HAP-1 (cell line): ENCODE data around the gene ENOX1.
A peak's percentile ranks its signal among the peaks of the same experiment; 100 is the strongest.

Experiments used
- DNase-seq, 2 experiments: peaks; one replicate each; pipeline ENCODE4 v3.0.0-alpha.2; 2016 to 2020; ENCODE audit warnings: low spot score in 2 of 2
- H3K27me3 ChIP-seq: fragments of 250-450 bp; sonication (Bioruptor Pico); 2 replicates; pipeline ENCODE4 v1.5.1; 2020; ENCODE audit warnings: low read depth, mild to moderate bottlenecking, moderate library complexity
- H3K36me3 ChIP-seq: fragments of 250-450 bp; sonication (Bioruptor Pico); replicated peaks from 2 replicates; pipeline ENCODE4 v1.5.1; 2020; ENCODE audit warnings: mild to moderate bottlenecking
- H3K4me1 ChIP-seq: fragments of 250-450 bp; sonication (Bioruptor Pico); 2 replicates; pipeline ENCODE4 v1.5.1; 2020; ENCODE audit warnings: mild to moderate bottlenecking
- H3K4me3 ChIP-seq: fragments of 250-450 bp; sonication (Bioruptor Pico); 2 replicates; pipeline ENCODE4 v1.5.1; 2020; ENCODE audit warnings: mild to moderate bottlenecking, moderate library complexity
- H3K9me3 ChIP-seq: fragments of 250-450 bp; sonication (Bioruptor Pico); 2 replicates; pipeline ENCODE4 v1.5.1; 2020; ENCODE audit warnings: mild to moderate bottlenecking, moderate library complexity
- in situ Hi-C: fragments of 300-500 bp; cut with MboI; formaldehyde crosslinking; loops from 3 replicates; pipeline ENCODE4 v1.14.3; 2020; ENCODE audit warnings: low sequenced_read_pairs, inconsistent platforms, mixed read lengths

ENOX1 gene

DNA sequence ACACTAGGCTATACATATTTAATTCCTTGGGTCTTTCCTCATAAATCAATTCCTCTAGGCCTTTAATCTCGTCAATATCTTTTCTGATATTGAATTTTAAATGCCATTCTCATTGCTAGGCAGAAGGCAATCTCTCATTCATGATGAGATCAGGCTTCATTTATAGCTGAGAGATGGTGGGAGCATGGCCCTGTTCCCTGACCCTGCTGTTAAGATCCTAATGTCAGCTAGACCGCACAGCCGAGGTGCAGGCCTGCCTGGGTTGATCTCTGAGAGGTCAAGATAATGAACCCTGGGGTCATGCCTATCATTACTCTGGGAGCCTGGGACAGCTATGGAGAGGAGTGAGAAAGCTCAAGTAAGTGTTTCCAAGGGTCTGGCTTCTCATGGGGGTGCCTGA lies 509.6 kb downstream of the ENOX1 start:
- DNase-seq: no peak

DNA sequence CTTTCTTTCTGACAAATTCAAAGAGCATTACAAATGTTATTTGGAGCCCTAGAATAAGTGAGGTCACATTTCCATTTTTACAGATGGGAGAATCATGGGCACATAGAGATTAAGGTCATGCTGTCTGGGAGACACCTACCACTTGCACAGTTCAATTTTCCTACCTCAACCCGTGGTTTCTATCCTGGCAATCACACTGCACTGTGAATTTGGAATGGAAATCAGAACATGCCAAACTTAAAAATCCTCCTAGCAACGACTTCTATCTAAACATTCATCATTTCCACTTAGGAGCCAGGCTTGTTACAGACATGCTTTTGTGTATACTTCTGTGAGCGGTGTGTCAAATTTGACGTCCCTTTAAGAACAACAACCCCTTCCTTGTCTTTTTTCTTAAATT lies 511.9 kb downstream of the ENOX1 start:
- Histone ChIP-seq H3K27me3 (no peaks in the 10 kb centered on the region), H3K4me1 (peaks cover 8% of the 10 kb centered on the region), H3K9me3 (no peaks in the 10 kb centered on the region), H3K36me3 (no peaks in the 10 kb centered on the region), H3K4me3 (no peak overlapping the region)
- in situ Hi-C loops: no loop called here
- DNase-seq: no peak

More for the DNA sequence above, 509.6 kb downstream of the ENOX1 start:
- Histone ChIP-seq H3K36me3 (no peaks in the 10 kb centered on the region), H3K27me3 (no peaks in the 10 kb centered on the region), H3K4me1 (no peaks in the 10 kb centered on the region; the same call in 1 of the 2 replicates), H3K4me3 (no peak overlapping the region), H3K9me3 (no peaks in the 10 kb centered on the region)
- in situ Hi-C loops: no loop called here

DNA sequence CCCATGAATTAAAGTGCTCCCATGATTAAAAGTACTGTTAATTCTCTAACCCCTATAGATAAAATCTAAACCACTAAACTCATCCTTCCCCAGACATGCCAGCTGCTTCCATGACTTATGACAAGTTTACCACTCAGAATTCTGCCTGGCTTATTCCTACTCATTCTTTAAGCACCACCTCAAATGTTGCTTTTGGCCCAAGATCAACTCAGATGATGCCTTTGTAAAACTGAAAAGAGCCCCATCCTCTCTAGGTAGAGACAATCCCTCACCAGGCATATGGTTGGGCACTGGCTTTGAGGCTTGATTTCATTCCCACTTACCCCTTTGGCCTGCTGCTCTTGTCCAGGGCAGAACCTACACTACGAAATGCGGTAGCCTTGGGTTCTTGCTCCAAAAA lies 513.4 kb downstream of the ENOX1 start:
- no peaks in the 10 kb centered on the region for H3K9me3 ChIP-seq
- H3K27me3 ChIP-seq: no peaks in the 10 kb centered on the region
- peaks cover 24% of the 10 kb centered on the region for H3K4me1 ChIP-seq
- no peaks in the 10 kb centered on the region for H3K36me3 ChIP-seq
- no peak overlapping the region for H3K4me3 ChIP-seq
- in situ Hi-C loops: no loop called here
- no peak for DNase-seq

DNA sequence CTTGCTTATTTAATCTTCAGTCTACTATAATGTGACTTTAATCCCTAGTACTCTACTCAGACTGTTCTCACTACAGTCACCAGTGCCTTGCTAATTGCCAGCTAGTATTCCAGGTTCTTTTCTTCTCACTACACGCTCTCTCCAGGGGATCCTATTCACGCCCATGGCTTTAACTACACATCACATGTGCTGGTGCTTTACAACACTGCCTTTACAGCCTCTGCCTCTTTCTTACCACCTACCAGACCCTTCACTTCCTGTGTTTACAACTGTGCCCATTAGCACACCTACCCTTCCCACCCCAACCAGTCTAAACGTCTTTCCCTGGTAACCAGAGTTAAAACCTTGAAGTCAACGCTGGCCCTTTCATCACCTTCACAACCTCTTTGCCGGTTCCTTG lies 513.9 kb downstream of the ENOX1 start:
- DNase-seq: no peak
- H3K4me1 ChIP-seq: peaks cover 24% of the 10 kb centered on the region
- H3K9me3 ChIP-seq: no peaks in the 10 kb centered on the region
- H3K36me3 ChIP-seq: no peaks in the 10 kb centered on the region
- H3K4me3 ChIP-seq: no peak overlapping the region
- no peaks in the 10 kb centered on the region for H3K27me3 ChIP-seq
- in situ Hi-C loops: no loop called here

DNA sequence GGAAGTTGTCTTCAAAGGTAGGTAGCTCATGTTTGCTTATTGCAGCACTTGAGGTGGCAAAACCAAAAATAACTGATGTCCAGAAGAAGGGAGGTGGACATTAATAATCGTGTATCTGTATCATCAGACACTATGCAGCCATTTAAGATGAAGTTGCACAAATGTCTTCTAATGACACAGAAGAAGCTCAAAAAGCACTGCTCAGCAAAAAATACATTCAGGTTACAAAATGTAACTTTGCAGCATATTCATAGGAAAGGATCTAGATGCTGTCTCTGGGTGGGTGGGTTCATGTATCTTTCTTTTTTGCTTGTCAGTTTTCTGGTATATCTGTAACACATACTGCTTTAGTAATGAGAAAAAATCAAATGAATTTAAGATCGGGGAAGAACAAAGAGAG lies 515.6 kb downstream of the ENOX1 start:
- Histone ChIP-seq H3K36me3 (no peaks in the 10 kb centered on the region), H3K4me1 (peaks cover 24% of the 10 kb centered on the region), H3K4me3 (no peak overlapping the region), H3K27me3 (no peaks in the 10 kb centered on the region), H3K9me3 (no peaks in the 10 kb centered on the region)
- DNase-seq: no peak
- in situ Hi-C loops: no loop called here

DNA sequence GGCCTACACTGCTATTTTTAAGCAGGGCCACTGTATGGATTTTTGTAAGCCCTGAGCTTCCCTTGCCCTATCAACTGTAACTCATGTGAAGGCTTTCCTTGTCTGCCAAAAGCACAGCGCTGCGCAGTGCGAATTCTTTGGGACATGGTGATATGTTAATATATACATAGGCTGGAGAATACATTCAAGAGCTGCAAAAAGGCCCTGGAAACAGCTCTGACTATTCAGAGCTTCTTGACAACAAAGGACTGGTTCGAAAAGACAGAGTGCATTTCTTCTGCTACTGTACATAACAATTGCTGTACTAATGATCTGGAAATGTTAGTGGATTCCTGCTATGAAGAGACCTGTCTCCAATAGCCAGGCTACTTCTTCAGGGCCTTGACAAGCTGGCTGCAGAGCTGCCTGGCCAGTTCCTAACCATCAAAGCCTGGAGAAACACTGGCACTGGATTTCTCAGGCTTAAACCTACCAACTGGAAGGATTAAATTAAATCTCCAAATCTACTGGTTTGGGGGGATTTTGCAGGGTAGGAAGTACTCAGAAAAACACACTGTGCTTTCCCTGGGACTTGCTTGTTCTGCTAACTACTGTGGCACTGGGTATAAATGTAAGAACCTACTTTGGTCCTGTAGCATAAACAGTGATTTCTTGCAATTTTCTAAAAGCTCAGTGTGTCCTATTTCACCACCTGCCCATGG lies 516.5 kb downstream of the ENOX1 start:
- in situ Hi-C loops: no loop called here
- Histone ChIP-seq H3K9me3 (no peaks in the 10 kb centered on the region), H3K27me3 (no peaks in the 10 kb centered on the region), H3K36me3 (no peaks in the 10 kb centered on the region), H3K4me3 (no peak overlapping the region), H3K4me1 (peaks cover 24% of the 10 kb centered on the region)
- peak; percentile 81 to 98 for DNase-seq

DNA sequence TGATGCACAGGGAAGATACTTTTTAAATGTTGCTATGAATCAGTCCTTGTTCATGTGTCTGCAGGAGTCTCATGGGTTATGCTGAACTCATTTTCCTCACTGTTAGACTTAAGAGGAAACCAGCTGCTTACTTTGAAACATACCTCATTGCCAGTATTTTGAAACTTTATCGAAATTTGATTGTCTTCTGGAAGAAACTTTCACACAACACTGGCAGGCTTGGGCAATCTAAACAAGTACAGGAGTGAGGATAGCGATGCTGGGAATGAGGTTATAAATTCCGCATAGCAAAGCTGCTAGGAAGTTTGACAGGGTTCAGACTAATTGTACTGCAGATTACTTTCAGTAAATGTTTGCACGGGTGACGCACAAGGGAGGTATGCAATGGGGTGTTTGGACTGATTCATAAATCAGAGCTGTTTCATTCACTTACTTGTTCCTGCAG lies 517.7 kb downstream of the ENOX1 start:
- Histone ChIP-seq H3K36me3 (no peaks in the 10 kb centered on the region), H3K27me3 (no peaks in the 10 kb centered on the region), H3K4me1 (peaks cover 24% of the 10 kb centered on the region), H3K9me3 (no peaks in the 10 kb centered on the region), H3K4me3 (no peak overlapping the region)
- peak; percentile 48 to 76 for DNase-seq
- in situ Hi-C loops: no loop called here

DNA sequence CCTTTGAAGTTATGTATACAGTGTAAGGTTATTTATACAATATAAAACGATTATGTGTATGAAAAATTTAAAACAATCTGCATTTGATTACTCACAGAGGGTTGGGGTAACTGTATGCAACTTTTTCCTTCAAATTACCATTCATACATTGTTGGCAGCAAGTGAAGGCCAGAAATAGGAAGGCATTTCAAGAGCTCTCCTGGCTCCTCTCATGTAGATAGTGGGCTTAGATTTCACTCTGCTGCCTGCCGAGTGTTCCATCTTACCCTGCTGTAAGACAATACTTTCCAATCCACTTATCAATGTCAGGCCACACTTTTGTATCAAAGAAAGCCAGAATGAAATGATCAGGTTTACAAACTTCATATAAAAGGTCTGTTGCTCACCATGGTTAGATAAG lies 518.1 kb downstream of the ENOX1 start:
- DNase-seq: no peak

DNA sequence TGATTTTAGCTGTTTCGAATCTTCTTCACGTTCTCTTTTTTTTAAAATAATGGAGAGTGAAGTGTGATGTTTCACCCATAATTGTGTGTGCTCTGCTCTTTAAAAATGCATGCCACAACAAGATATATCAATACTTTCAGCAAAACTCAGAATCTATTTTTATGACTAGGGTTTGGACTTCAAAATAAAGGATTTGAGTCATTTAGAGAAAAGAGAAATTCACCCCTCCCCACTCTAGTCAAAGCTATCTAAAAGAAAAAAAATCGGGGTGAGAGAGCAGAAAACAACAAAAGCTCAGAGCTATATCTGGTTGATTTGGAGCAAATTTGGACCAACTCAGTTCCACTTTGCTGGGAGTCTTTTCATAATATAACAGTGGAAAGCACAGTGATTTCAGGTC lies 518.9 kb downstream of the ENOX1 start:
- no peaks in the 10 kb centered on the region for H3K9me3 ChIP-seq
- H3K4me1 ChIP-seq: peaks cover 24% of the 10 kb centered on the region
- no peak for DNase-seq
- H3K4me3 ChIP-seq: no peak overlapping the region
- H3K27me3 ChIP-seq: no peaks in the 10 kb centered on the region
- H3K36me3 ChIP-seq: no peaks in the 10 kb centered on the region
- in situ Hi-C loops: no loop called here

More for the DNA sequence above, 518.1 kb downstream of the ENOX1 start:
- H3K4me1 ChIP-seq: peaks cover 24% of the 10 kb centered on the region
- no peaks in the 10 kb centered on the region for H3K36me3 ChIP-seq
- no peaks in the 10 kb centered on the region for H3K27me3 ChIP-seq
- H3K9me3 ChIP-seq: no peaks in the 10 kb centered on the region
- in situ Hi-C loops: no loop called here
- no peak overlapping the region for H3K4me3 ChIP-seq

DNA sequence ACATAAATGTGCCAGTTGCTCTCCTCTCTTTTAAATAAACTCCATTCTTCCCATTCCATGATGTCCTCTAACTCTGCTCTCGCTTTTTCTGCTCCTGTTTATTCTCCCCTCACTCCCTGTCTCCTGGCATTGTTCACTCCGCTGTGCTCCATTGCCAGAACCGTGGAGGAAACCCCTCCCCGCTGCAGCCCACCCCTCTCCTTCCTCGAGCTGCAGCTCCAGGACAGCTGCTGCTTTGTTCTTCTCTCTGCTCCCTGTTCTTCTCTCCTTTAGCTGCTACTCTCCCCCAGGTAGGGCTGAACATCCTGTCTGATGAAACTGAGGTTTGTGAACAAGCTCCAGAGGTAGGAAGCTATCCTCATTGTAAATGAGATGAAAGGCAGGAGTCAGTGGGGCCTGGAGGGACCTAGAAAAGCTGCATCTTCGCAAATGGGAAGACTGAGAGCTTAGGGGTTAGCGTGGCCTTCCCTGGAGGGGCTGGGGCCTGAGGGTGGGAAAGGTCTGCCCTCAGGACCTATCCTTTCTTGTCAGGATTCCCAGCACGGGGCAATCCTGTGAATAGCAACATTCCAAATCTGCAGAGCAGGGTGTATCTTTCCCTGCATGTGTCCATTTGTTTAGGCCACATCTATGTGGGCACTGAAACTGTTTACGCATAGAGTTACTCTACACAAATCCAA lies 519.7 kb downstream of the ENOX1 start:
- Histone ChIP-seq H3K36me3 (no peaks in the 10 kb centered on the region), H3K9me3 (no peaks in the 10 kb centered on the region), H3K27me3 (no peaks in the 10 kb centered on the region), H3K4me1 (peaks cover 24% of the 10 kb centered on the region), H3K4me3 (no peak overlapping the region)
- no peak for DNase-seq
- in situ Hi-C loops: no loop called here

DNA sequence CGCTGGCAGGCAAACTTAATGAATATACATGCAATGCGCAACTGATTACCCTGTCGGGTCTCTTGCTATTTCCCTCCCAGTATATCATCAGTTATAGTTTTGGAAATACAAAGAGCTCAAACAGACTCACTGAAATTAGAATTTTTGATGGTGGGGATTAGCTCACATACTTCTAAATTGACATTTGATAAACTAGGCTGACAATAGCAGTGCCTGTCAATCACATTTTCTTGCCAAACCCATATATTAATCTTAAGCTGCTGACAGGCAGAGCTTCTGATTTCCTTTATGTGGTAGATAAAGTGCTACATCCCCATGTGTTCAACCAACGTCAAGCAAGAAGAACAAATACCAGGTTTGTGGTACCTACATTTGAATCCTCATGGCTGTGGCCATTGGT lies 521.7 kb downstream of the ENOX1 start:
- Histone ChIP-seq H3K4me1 (peaks cover 17% of the 10 kb centered on the region), H3K9me3 (no peaks in the 10 kb centered on the region), H3K4me3 (no peak overlapping the region), H3K27me3 (no peaks in the 10 kb centered on the region), H3K36me3 (no peaks in the 10 kb centered on the region)
- no peak for DNase-seq
- in situ Hi-C loops: no loop called here

DNA sequence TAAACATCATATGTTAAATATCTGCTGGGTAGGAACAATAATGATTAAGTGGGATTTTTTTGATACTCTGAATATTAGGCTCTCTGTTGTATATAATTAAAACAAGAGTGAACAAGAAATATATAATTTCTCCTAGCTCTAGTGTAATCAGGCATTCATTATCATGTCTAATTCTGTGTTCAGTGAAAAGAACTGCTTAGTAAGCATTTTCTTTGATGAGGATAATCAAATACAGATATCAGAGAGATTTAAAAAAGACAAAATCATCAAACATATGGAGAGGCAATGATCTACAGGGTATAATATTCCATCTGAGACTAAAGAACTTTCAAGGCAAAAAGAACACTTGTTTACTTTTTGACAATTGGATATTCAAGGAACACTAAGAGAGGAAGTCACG lies 522.3 kb downstream of the ENOX1 start:
- no peaks in the 10 kb centered on the region for H3K27me3 ChIP-seq
- no peaks in the 10 kb centered on the region for H3K9me3 ChIP-seq
- in situ Hi-C loops: no loop called here

DNA sequence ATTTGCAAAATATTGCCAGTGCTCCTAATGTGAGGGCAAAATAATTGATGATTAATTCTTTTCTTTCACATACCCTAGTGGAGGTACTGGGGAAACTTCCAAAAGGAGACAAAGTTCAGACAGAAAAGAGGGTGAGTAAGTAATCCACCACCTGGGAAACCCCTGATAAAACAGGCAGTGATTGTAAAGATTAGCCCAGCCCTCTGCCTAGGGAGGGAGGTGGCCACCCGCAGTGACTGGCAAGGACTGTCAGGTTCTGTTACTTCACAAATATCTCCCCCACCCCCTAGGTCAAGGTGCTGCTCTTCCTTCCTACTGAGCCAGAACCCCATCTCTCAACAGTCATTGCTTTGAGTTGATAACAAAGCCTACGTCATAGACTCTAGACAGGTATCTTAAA lies 523.7 kb downstream of the ENOX1 start:
- Histone ChIP-seq H3K36me3 (no peaks in the 10 kb centered on the region), H3K4me3 (no peak overlapping the region), H3K27me3 (no peaks in the 10 kb centered on the region), H3K9me3 (no peaks in the 10 kb centered on the region), H3K4me1 (no peaks in the 10 kb centered on the region)
- in situ Hi-C loops: no loop called here
- DNase-seq: no peak

More for the DNA sequence above, 522.3 kb downstream of the ENOX1 start:
- no peak for DNase-seq
- H3K4me3 ChIP-seq: no peak overlapping the region
- no peaks in the 10 kb centered on the region for H3K36me3 ChIP-seq
- peaks cover 11% of the 10 kb centered on the region for H3K4me1 ChIP-seq

DNA sequence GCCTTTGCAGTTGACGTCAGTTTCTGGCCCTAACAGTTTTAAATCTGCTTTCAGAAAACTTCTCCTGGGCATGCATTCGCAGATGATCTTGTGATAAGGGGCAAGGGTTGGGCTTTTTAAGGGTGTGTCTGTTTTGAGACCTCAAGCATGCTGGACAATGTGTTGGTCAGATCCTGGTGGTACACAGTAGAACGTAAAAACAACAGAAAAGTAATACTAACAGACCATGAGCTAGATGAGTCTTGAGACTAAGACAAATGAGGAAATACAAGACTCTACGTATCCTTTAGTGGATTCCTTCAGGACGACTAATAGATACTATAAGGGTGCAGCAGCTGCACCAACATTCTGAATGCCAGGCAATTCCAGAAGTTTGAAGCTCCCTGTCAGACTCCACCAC lies 525.8 kb downstream of the ENOX1 start:
- Histone ChIP-seq H3K27me3 (no peaks in the 10 kb centered on the region), H3K4me1 (no peaks in the 10 kb centered on the region), H3K36me3 (no peaks in the 10 kb centered on the region), H3K4me3 (no peak overlapping the region), H3K9me3 (no peaks in the 10 kb centered on the region)
- in situ Hi-C loops: no loop called here
- DNase-seq: no peak
